Esophagus squamous epithelium (tissue), 4 donors: Measurements from ENCODE around the gene ADGRB3.

Experiments
- POLR2A ChIP-seq, 4 donors: fragments of 450-650 bp; IDR thresholded peaks; one replicate each; pipeline ENCODE4 v1.6.1; 2017; ENCODE audit warnings: antibody characterized with exemption in 4 of 4, mild to moderate bottlenecking in 4 of 4, moderate library complexity in 3 of 4
- TF ChIP-seq, protein P1 (sequence below), 6 experiments: fragments of 450-650 bp in 4 of 6; fragments of 200-600 bp in 2 of 6; sonication (generic) in 2 of 6; IDR thresholded peaks; one replicate each; pipeline ENCODE4 v1.5.1; 2016 to 2019; ENCODE audit warnings: antibody characterized with exemption in 6 of 6, mild to moderate bottlenecking in 4 of 6, moderate library complexity in 4 of 6

DNA sequence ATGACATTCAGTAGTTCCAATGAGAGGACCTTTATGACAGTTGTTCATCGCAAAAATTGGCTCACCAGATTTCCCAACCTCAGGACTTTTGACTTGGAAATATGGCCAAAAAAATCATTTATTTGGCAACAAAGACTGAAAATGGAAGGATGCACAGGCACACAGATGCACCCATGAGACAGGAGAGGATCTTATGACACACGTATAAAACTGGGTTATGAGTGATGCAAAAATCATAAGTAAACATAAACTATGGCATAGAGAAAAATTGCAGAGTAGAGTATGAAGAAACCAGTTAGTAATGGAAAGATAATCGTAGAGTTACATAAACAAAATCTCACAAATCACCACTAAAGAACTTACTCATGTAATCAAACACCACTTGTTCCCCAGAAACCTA, 546.9 kb downstream of the ADGRB3 start:
- TF ChIP-seq, protein P1, sequence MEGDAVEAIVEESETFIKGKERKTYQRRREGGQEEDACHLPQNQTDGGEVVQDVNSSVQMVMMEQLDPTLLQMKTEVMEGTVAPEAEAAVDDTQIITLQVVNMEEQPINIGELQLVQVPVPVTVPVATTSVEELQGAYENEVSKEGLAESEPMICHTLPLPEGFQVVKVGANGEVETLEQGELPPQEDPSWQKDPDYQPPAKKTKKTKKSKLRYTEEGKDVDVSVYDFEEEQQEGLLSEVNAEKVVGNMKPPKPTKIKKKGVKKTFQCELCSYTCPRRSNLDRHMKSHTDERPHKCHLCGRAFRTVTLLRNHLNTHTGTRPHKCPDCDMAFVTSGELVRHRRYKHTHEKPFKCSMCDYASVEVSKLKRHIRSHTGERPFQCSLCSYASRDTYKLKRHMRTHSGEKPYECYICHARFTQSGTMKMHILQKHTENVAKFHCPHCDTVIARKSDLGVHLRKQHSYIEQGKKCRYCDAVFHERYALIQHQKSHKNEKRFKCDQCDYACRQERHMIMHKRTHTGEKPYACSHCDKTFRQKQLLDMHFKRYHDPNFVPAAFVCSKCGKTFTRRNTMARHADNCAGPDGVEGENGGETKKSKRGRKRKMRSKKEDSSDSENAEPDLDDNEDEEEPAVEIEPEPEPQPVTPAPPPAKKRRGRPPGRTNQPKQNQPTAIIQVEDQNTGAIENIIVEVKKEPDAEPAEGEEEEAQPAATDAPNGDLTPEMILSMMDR (IDR thresholded peaks at IDR 0.05), result no peak
- TF ChIP-seq POLR2A (IDR thresholded peaks at IDR 0.05), result no peak
